ENCODE measurements around the gene DNAJC18. TPM values are rescaled to one million over a fixed set of nuclear protein-coding genes. Genes with fewer than 3 reads are reported as not detected.
A peak's percentile ranks its signal among the peaks of the same experiment; 100 is the strongest.

DNAJC18 gene
- total and polyA plus RNA-seq, 2 of the 4 experiments (the other 2 are of a cell fraction), result 8.5 to 11.1 TPM

- no peak for TF ChIP-seq ELK1 (IDR thresholded peaks at IDR 0.05; ENCODE audit: borderline replicate concordance, low read depth, low read length)
- TF ChIP-seq BHLHE40 (IDR thresholded peaks at IDR 0.05; ENCODE audit: low read depth, low read length), result no peak
- TF ChIP-seq POLR2A (IDR thresholded peaks at IDR 0.05; ENCODE audit: low read depth, low read length), result no peak
- no peak for TF ChIP-seq CEBPB (IDR thresholded peaks at IDR 0.05; ENCODE audit: low read depth, low read length)
- no peak for TF ChIP-seq SMC3 (IDR thresholded peaks at IDR 0.05; ENCODE audit: low read depth, low read length)
- TF ChIP-seq RFX5 (IDR thresholded peaks at IDR 0.05; ENCODE audit: low read depth, low read length), result no peak
- no peak for TF ChIP-seq MXI1 (IDR thresholded peaks at IDR 0.05; ENCODE audit: borderline replicate concordance, low read depth, low read length)
- TF ChIP-seq RCOR1 (IDR thresholded peaks at IDR 0.05; ENCODE audit: insufficient replicate concordance, low read length), result no peak
- TF ChIP-seq CTCF (conservative IDR thresholded peaks at IDR 0.05; ENCODE audit: low read depth, low read length), result no peak
- TF ChIP-seq NFE2L2 (IDR thresholded peaks at IDR 0.05; ENCODE audit: low read depth, low read length), result no peak
- no peak for TF ChIP-seq USF2 (IDR thresholded peaks at IDR 0.05; ENCODE audit: low read depth, low read length)
- no peak for TF ChIP-seq CHD1 (IDR thresholded peaks at IDR 0.05; ENCODE audit: low read depth, low read length)
- TF ChIP-seq RAD21 (IDR thresholded peaks at IDR 0.05; ENCODE audit: low read length), result no peak
- TF ChIP-seq MAFK (IDR thresholded peaks at IDR 0.05; ENCODE audit: low read depth, low read length), result no peak
- no peak for TF ChIP-seq MAZ (IDR thresholded peaks at IDR 0.05; ENCODE audit: borderline replicate concordance, low read depth, low read length)
- TF ChIP-seq FOS (IDR thresholded peaks at IDR 0.05; ENCODE audit: low read depth, low read length), result no peak
- Histone ChIP-seq H2AFZ (replicated peaks; ENCODE audit: low read length, poor library complexity) (peak overlapping the region; percentile 33), H3K18ac (ENCODE audit: low read depth, low read length) (no peak overlapping the region), H3K9me3 (ENCODE audit: control insufficient read depth, insufficient read depth, low read length) (no peaks in the 10 kb centered on the region), H3K27ac (ENCODE audit: insufficient read depth, low read length) (no peak overlapping the region), H2AK9ac (replicated peaks; ENCODE audit: low read depth, low read length, poor library complexity) (no peak overlapping the region), H3K14ac (replicated peaks; ENCODE audit: low read depth, low read length) (no peak overlapping the region), H3K9me1 (ENCODE audit: insufficient read depth, low read length) (peaks cover 15% of the 10 kb centered on the region), H2AK5ac (ENCODE audit: low read depth, low read length) (no peak overlapping the region), H3K4me3 (ENCODE audit: insufficient read depth, low read depth, low read length) (no peak overlapping the region), H2BK20ac (ENCODE audit: low read depth, low read length) (no peak overlapping the region), H3K56ac (ENCODE audit: extremely low read depth, insufficient read depth, low read length) (no peak overlapping the region), H3K9ac (ENCODE audit: low read depth, low read length) (no peak overlapping the region), H2BK15ac (ENCODE audit: low read depth, low read length) (no peak overlapping the region), H3K27me3 (ENCODE audit: control insufficient read depth, insufficient read depth, low read length) (no peaks in the 10 kb centered on the region), H2BK5ac (ENCODE audit: low read depth, low read length, poor library complexity, severe bottlenecking) (no peak overlapping the region), H3K23ac (ENCODE audit: low read depth, low read length) (no peak overlapping the region), H3K4ac (ENCODE audit: low read depth, low read length) (no peak overlapping the region), H3K79me1 (ENCODE audit: low read depth in 1 of 2, low read length in 2 of 2) (peaks cover 0 to 8% of the 10 kb centered on the region in 2 experiments; a peak in 2 of 4 replicates), H4K5ac (ENCODE audit: low read depth, low read length) (no peak overlapping the region), H3K4me2 (ENCODE audit: low read depth, low read length) (no peak overlapping the region), H2BK120ac (ENCODE audit: low read depth, low read length) (no peak overlapping the region), H4K20me1 (ENCODE audit: insufficient read depth, low read length) (peaks cover 7% of the 10 kb centered on the region; the same call in 1 of the 2 replicates), H4K91ac (ENCODE audit: insufficient read depth, low read depth, low read length) (no peak overlapping the region), H4K8ac (ENCODE audit: low read depth in 2 of 2, low read length in 2 of 2) (no peak overlapping the region), H3K36me3 (ENCODE audit: control insufficient read depth, insufficient read depth, low read length) (peaks cover 17% of the 10 kb centered on the region; the same call in 1 of the 2 replicates), H3K4me1 (ENCODE audit: control insufficient read depth, insufficient read depth, low read length) (peaks cover 5% of the 10 kb centered on the region; the same call in 1 of the 2 replicates)
- intact Hi-C loops (cut with micrococcal nuclease), result no loop called here
- in situ Hi-C loops (cut with MboI; ENCODE audit: low sequenced_read_pairs), result no loop called here
- ChIA-PET POLR2A (ENCODE audit: unreplicated experiment) (no interaction called here), CTCF (no interaction called here)
- 66% methylated on average over 23 of the region's 47 CpGs; no CpG with 5 or more reads in 1 of the 2 experiments for WGBS, 2 experiments (ENCODE audit: extremely low coverage in 2 of 2, insufficient read length in 1 of 2)
- BruUV-seq (replicated peaks), result no TSS peak
- ATAC-seq (ENCODE audit: low read depth) (no peak), DNase-seq (no peak)
- dilution Hi-C loops (cut with HindIII; ENCODE audit: low sequenced_read_pairs, unreplicated experiment), result no loop called here
Observed at GRCh38 chr5:139378101-139378825, 61.1 kb downstream of the DNAJC18 start.
